Keratinocyte (primary cell): ENCODE results near the gene ITGB1BP1.

Experiments
- EZH2 ChIP-seq: IDR thresholded peaks from one replicate; pipeline ENCODE4 v1.6.1; 2012; ENCODE audit warnings: inconsistent platforms, mild to moderate bottlenecking, low read length, moderate library complexity
- TF ChIP-seq, protein P1 (sequence below), 3 experiments: IDR thresholded peaks in 1 of 3; conservative IDR thresholded peaks in 1 of 3; optimal IDR thresholded peaks in 1 of 3; 2 replicates in 2 of 3; 3 replicates in 1 of 3; pipeline versions ENCODE3 to v1.5.1; 2011; ENCODE audit warnings: low read length in 3 of 3, mild to moderate bottlenecking in 3 of 3, moderate library complexity in 2 of 3, control low read depth in 1 of 3, inconsistent platforms in 1 of 3; ENCODE audit not compliant: insufficient read depth in 2 of 3; ENCODE audit errors: extremely low read depth in 1 of 3

GRCh38 chr2:9364373-9364772 lies 59.0 kb downstream of the ITGB1BP1 start:
- TF ChIP-seq, protein P1, sequence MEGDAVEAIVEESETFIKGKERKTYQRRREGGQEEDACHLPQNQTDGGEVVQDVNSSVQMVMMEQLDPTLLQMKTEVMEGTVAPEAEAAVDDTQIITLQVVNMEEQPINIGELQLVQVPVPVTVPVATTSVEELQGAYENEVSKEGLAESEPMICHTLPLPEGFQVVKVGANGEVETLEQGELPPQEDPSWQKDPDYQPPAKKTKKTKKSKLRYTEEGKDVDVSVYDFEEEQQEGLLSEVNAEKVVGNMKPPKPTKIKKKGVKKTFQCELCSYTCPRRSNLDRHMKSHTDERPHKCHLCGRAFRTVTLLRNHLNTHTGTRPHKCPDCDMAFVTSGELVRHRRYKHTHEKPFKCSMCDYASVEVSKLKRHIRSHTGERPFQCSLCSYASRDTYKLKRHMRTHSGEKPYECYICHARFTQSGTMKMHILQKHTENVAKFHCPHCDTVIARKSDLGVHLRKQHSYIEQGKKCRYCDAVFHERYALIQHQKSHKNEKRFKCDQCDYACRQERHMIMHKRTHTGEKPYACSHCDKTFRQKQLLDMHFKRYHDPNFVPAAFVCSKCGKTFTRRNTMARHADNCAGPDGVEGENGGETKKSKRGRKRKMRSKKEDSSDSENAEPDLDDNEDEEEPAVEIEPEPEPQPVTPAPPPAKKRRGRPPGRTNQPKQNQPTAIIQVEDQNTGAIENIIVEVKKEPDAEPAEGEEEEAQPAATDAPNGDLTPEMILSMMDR (optimal IDR thresholded peaks at IDR 0.05 in 1 of 3, IDR thresholded peaks at IDR 0.05 in 1 of 3, conservative IDR thresholded peaks at IDR 0.05 in 1 of 3; ENCODE audit: extremely low read depth in 1 of 3, insufficient read depth in 2 of 3, low read length in 3 of 3): no peak
- no peak for TF ChIP-seq EZH2
